Measurements from ENCODE around the gene OR56B4.
"Not testable (repeated sequence)": the region's sequence is repeated elsewhere in the genome, so short reads cannot be mapped to it uniquely, and the experiment has no call there.

Gene OR56B4

GRCh38 chr11:6129011-6129410, 21.5 kb downstream of the OR56B4 start:
- no peak overlapping the region for H3K4me3 ChIP-seq
- H3K27ac ChIP-seq, result no peak overlapping the region
- intact Hi-C loops (cut with DNase I; ENCODE audit: low total_unique reads), result no loop called here
- no peaks in the 10 kb centered on the region for H3K36me3 ChIP-seq
- no peak for TF ChIP-seq CTCF (IDR thresholded peaks at IDR 0.05)
- no peaks in the 10 kb centered on the region for H3K4me1 ChIP-seq
- H3K9me3 ChIP-seq, result no peaks in the 10 kb centered on the region
- no peak for DNase-seq
- H3K27me3 ChIP-seq, result no peaks in the 10 kb centered on the region

GRCh38 chr11:6129635-6130034, 22.2 kb downstream of the OR56B4 start:
- no peak overlapping the region for H3K27ac ChIP-seq
- no peak for DNase-seq

GRCh38 chr11:6132431-6132830, 24.9 kb downstream of the OR56B4 start:
- H3K9me3 ChIP-seq, result no peaks in the 10 kb centered on the region
- no peaks in the 10 kb centered on the region for H3K4me1 ChIP-seq
- H3K27me3 ChIP-seq, result no peaks in the 10 kb centered on the region
- H3K27ac ChIP-seq, result no peak overlapping the region
- no peak for TF ChIP-seq CTCF (IDR thresholded peaks at IDR 0.05)
- no peaks in the 10 kb centered on the region for H3K36me3 ChIP-seq
- DNase-seq, result no peak
- H3K4me3 ChIP-seq, result no peak overlapping the region
- intact Hi-C loops (cut with DNase I; ENCODE audit: low total_unique reads), result no loop called here

More at GRCh38 chr11:6129635-6130034, 22.2 kb downstream of the OR56B4 start:
- intact Hi-C loops (cut with DNase I; ENCODE audit: low total_unique reads), result no loop called here
- Histone ChIP-seq H3K27me3 (no peaks in the 10 kb centered on the region), H3K36me3 (no peaks in the 10 kb centered on the region), H3K4me3 (no peak overlapping the region), H3K9me3 (no peaks in the 10 kb centered on the region), H3K4me1 (no peaks in the 10 kb centered on the region)
- TF ChIP-seq CTCF (IDR thresholded peaks at IDR 0.05), result no peak

- intact Hi-C loops (cut with DNase I; ENCODE audit: low total_unique reads); H3K4me3 ChIP-seq: not testable (repeated sequence)
Observed at GRCh38 chr11:6135936-6136335, 28.5 kb downstream of the OR56B4 start.

GRCh38 chr11:6142936-6143335, 35.5 kb downstream of the OR56B4 start:
- DNase-seq, result no peak
- Histone ChIP-seq H3K4me3 (no peak overlapping the region), H3K4me1 (no peaks in the 10 kb centered on the region), H3K27me3 (no peaks in the 10 kb centered on the region), H3K36me3 (no peaks in the 10 kb centered on the region), H3K9me3 (no peaks in the 10 kb centered on the region), H3K27ac (no peak overlapping the region)
- intact Hi-C loops (cut with DNase I; ENCODE audit: low total_unique reads), result no loop called here
- TF ChIP-seq CTCF (IDR thresholded peaks at IDR 0.05), result no peak

More at GRCh38 chr11:6135936-6136335, 28.5 kb downstream of the OR56B4 start:
- not testable (repeated sequence) for H3K4me1 ChIP-seq, H3K9me3 ChIP-seq, H3K27me3 ChIP-seq, H3K27ac ChIP-seq, DNase-seq, H3K36me3 ChIP-seq

- H3K9me3 ChIP-seq; H3K4me1 ChIP-seq; H3K27me3 ChIP-seq; H3K27ac ChIP-seq; DNase-seq; H3K4me3 ChIP-seq; H3K36me3 ChIP-seq; intact Hi-C loops (cut with DNase I; ENCODE audit: low total_unique reads): not testable (repeated sequence)
Observed at GRCh38 chr11:6143737-6144136, 36.3 kb downstream of the OR56B4 start.

- Histone ChIP-seq H3K27me3 (no peaks in the 10 kb centered on the region), H3K27ac (no peak overlapping the region), H3K4me1 (no peaks in the 10 kb centered on the region), H3K4me3 (no peak overlapping the region), H3K9me3 (no peaks in the 10 kb centered on the region), H3K36me3 (no peaks in the 10 kb centered on the region)
- no peak for TF ChIP-seq CTCF (IDR thresholded peaks at IDR 0.05)
- intact Hi-C loops (cut with DNase I; ENCODE audit: low total_unique reads), result no loop called here
- DNase-seq, result no peak
Observed at GRCh38 chr11:6151117-6151516, 43.6 kb downstream of the OR56B4 start.
